NCI-H1694 treated with DMSO at 0.1 percent for 48 hours (cell line): Measurements from ENCODE around the gene PTPRC.

ENCODE experiments used
- DNase-seq: peaks from one replicate; lab custom pipeline; 2025; lab: John Stamatoyannopoulos, UW

PTPRC gene

DNA sequence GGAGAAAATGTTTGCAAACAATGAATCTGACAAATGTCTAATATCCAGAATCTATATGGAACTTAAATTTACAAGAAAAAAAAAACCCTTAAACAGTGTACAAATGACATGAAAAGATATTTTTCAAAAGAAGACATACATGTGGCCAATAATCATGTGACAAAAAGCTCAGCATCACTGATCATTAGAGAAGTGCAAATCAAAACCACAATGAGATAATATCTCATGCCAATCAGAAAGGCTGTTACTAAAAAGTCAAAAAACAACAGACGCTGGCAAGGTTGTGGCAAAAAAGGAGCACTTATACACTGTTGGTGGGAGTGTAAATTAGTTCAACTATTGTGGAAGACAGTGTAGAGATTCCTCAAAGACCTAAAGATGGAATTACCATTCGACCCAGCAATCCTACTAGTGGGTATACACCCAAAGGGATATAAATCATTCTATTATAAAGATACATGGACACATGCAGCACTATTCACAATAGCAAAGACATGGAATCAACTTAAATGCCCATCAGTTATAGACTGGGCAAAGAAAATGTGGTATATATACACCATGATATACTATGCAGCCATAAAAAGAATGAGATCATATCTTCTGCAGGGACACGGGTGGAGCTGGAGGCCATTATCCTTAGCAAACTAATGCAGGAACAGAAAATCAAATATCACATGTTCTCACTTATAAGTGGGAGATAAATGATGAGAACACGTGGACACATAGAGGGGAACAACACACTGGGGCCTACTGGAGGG is 123.2 kb downstream of the PTPRC start:
- no peak for DNase-seq

DNA sequence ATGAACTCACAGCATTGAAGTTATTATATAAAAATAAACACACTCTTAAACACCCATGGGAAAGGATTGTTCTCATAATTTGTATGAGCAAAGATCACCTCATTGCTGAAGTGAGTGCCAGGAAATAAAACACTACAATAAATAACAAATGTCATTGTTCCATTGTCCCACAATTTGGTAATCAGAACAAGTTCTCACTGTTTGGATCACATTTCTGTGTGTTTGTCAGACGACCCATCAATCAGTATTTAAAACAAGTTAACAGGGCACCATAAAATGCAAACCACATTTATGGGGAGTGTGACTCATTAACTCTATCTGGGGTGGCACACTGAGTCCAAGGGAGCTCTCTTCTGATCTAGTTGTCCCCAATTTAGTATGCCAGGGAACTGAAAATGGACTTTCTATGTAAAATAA is 124.5 kb downstream of the PTPRC start:
- no peak for DNase-seq

DNA sequence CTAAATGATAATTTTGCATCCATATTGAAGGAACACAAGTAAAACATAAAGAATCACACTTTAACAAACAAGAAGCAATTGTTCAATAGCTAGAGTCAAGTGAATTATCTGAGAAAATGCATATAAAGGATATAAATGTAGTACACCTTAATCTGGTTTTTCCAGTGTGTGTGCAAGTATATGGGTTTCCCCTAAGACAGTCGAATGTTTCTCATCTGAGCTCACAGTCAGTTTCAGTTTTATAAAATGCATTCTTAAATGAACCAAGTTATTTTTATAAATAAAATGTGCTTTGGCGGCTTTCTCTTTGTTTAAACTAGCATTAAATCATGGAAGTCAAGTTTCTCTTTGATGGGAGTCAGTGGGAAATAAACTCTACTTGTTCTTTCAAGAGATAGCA is 125.9 kb downstream of the PTPRC start:
- DNase-seq = no peak

DNA sequence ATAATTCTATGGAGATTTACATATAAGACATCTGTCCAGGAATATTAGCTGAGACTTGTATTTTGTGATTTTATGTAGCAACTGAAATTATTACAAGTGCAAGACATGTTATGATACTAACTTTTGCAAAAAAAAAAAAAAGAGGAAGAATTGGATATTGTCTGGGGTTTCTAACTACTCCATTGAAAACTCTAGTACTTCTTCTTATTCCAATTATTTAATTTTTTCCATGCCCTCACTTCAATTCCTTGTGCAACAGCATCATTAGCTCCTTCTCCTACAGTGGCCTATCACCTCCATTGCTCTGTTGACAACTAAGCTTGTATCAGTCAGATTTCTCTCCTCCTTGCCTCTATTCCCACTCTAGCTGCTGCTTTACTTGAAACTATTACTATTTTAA is 126.6 kb downstream of the PTPRC start:
- no peak for DNase-seq

DNA sequence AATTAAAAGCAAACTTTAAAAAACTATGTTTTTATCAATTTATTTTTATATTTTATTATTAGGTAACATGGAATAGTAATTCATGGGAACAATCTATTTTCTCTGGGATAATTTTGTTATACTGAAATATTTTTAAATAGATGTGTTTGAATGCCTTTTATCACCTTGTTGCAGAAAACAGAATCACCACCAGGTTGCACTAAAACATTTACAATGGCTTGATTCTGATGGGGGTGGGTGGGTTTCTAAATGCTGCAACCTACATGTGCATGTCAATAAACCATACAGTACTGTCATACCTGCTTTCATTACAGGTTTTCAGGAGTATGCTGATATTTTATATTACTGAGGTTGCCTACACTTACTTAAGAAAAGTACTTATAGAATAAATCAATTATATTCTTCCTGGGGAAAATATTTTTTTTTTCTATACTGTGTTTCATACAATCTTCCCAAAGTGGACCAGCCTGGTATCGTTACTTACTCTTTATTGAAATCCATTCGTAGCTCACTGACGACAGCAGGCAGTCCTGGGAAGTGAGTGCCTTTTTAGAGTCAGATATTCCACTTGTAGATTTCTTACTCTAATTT is 132.8 kb downstream of the PTPRC start:
- DNase-seq = peak; percentile 15

DNA sequence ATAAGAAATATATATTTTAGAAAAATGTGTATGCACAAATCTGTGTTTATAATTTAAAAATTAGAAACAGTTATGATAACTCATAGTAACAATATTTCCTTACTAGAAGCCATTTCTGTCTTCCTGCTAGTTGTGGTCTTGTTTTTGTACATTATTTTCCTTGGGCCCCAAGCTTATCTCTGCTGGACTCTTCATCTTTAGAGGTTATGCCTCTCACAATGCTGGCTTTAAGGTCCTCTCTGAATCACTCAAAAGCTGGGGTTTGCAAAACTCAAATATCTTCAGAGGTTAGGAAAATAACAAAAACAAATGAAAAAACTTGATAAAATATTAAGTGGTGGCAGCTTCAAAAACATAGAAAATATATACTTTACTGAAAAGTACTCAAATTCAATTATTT is 133.8 kb downstream of the PTPRC start:
- no peak for DNase-seq

DNA sequence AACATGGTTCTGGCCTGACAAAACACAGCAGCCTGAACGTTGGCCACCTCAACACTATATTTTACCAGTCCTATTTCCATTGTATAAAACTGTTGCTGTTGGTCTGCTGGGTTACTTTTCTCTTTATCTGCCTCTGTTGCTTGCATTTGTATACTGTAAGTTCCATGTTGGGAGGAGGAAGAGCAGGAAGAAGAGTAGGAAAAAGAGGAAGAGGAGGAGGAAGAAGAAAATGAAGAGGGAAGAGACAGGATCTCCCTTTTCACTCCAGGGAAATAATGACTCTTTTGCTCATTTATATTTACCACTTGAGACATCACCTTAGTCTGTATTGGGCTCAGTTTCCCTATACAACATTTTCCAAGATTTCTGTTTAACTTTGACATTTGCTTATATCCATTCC is 134.2 kb downstream of the PTPRC start:
- DNase-seq = no peak

DNA sequence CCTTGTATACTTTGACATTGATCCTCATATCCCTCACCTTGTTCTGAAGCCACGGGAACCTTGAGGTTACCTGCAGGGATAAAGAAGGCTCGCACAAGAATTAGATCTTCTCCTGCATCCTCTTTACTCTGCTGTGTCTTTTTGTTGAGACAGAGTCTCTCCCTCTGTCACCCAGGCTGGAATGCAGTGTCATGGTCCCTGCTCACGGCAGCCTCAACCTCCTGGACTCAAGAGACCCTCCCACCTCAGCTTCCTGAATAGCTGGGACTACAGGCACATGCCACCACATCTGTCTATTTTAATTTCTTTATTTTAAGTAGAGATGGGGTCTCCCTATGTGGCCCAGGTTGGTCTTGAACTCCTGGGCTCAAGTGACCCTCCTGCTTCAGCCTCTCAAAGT is 134.7 kb downstream of the PTPRC start:
- no peak for DNase-seq

DNA sequence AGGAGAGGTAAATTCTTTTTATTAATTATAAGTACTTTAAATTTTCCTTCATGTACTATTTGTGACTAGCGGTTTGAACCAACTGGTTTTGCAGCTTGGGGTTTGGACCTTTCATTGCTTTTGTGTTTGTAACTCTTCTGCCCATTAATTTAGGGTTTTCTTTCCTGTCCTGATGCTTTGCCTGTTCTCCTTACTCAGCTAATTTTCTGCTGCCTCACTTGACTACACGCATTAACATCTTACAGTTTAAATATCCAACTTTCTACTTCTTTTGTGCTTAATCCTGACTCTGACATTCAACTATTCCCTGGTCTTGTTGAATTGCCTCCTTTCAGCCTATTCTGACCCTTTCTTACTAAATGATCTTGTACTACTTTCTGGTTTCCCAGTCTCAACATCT is 135.6 kb downstream of the PTPRC start:
- DNase-seq = no peak

DNA sequence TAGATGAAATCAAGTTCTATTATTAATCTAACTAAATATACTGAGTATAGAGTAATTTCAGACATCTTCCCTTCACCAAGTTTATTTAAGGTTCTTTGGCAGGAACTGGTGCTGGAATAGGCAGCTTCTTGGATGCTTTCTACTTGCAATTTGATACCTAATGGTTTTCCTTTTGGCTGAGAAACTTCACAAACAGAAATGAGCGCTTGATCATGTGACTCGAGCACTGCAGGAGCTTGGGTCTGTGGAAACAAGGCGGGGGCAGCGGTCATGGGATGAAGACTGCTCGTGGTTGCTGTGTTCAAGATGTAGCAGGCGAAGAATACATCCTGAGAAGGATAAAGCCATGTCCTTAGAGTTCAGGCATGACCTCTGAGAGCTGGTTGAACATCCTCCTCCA is 136.8 kb downstream of the PTPRC start:
- no peak for DNase-seq

DNA sequence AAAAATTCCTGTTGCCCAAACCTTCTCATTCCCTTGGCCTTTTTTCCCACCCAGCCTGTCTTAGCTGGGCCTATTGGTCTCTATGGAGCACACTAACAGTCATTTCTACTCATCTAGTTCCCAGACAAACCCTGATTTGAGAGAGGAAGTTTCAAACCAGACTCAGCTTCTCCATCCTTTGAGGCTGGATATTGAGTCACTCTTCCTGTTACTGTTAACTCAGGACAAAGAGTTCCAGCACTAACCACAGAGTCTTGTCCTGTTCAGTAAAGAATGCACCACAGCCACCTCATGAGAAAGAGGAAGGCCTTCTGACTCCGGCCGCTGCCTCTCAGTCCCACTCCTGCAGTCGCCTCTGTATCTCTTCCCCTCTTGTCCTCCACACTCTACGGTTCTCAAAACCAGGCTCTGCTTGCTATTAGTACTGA is 137.8 kb downstream of the PTPRC start:
- DNase-seq = peak; percentile 20

DNA sequence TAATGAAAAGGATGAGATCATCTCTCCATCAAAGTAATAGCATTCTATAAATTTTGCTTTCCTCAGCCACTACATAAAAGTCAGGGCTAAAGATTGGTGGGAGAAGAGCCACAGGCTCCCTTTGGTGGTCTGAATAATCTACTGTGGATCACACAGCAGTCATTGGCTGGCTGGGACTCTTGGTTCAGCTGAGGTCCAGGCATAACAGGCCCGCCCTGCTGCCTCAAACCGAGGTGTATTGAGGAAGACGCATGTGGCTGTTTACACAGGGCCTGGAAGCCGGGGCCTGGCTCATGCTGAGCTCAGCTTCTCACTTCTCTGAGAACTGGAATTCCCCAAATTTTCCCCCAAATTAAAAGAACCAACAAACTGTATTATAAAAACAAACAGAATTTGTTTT is 139.2 kb downstream of the PTPRC start:
- no peak for DNase-seq

DNA sequence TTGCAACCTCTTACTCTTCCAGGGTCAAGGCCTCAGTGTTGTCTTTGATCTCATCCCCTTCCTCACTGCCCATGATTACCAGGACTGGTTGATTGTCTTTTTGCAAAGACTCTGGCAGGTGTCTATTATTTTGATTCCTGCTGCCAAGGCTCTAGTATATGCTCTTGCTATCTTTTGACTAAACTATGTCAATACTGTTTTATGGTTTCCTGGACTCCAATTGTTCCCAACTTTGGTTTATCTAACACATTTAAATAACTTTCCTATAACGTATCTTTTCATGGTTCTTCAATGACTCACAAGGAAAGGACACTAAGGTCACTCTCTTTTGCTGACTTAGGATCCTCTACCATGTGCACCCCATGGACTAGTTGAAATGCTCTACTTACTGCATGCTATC is 141.5 kb downstream of the PTPRC start:
- no peak for DNase-seq

DNA sequence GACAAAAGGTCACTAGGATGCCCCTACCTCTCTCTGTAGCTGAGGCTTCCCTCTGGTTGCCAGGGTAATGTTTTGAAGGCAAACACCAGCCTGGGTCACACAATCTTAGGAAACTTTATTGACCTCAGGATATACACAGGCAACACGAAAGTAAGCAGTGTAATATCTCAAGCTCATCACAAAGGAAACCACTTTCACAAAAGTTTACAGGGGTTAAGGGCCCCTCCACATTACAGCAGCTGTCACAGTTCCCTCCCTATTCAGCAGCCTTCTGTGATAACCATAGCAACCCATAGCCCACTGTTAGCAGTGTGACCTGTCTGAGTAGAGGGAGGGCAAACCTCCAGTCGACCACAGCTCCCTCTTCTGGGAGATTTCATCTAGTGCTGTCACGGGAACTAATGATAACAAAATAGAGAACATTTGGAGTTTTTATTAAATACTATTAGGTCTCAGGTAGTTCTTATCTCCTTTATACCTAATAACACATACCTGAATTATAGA is 149.8 kb downstream of the PTPRC start:
- DNase-seq = peak; percentile 9

DNA sequence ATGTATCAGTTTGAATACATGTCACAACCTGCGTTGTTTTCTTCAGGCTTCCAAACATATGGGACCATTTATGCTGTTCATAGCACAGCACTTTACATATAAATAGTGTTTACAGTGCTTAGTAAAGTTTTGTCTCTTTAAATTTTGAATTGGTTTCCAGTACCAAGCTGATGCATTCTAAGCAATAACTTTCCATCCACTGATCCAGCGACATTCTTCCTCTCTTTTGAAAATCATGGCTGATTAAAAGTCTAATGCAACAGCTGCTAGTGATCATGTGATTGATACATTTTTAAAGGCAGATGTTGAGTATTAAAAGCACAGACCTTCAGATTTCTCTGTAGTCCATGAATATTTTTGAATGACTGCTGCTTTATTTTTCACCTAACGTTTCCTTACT is 154.9 kb downstream of the PTPRC start:
- no peak for DNase-seq

DNA sequence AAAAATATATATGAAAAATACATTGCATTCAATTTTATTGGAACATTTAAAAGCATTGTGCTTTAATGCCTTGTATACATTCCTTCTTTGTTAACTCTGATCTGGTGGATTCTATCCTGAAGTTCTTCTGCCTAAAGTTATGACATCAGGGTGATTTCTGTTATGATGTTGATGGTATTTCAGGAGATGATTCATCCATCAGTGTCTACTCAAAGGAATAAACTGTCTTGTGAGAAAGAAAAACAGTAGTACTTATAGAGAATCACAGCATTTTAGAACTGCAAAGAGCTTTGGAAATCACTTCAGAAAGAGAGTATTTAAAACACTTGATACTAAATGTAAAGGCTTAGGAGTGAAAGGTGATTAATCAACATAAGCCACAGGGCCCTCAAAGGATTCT is 155.7 kb downstream of the PTPRC start:
- no peak for DNase-seq

DNA sequence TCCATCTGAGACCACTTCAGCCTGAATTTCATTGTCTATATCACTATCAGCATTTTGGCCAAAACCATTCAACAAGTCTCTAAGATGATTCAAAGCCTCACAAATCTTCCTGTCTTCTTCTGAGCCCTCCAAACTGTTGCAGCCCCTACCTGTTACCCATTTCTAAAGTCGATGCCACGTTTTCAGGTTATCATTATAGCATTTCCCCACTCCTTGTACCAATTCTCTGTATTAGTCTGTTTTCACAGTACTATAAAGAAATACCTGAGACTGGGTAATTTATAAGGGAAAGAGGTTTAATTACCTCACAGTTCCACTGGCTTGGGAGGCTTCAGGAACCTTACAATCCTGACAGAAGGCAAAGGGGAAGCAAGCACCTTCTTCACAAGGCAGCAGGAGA is 158.8 kb downstream of the PTPRC start:
- no peak for DNase-seq

DNA sequence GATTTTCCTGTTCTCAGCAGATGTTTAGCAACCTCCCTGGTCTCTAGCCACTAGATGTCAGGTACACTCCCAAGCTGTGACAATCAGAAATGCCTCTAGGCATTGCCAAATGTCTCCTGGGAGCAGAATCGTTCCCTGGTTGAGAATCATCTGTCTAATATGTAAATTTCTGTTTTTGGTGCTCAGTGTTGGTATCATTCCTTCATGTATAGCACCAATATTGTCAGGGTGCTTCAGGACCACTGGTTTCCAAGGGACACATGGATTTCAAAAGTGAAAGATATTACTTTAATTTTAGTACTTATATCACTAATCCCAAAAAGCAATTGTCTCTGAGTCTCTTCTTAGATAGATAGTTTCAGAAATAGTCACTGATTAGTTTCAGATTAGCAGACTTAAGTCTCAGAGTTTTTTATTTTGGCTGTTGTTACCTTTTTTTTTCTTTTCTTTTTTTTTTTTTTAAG is 160.1 kb downstream of the PTPRC start:
- no peak for DNase-seq

DNA sequence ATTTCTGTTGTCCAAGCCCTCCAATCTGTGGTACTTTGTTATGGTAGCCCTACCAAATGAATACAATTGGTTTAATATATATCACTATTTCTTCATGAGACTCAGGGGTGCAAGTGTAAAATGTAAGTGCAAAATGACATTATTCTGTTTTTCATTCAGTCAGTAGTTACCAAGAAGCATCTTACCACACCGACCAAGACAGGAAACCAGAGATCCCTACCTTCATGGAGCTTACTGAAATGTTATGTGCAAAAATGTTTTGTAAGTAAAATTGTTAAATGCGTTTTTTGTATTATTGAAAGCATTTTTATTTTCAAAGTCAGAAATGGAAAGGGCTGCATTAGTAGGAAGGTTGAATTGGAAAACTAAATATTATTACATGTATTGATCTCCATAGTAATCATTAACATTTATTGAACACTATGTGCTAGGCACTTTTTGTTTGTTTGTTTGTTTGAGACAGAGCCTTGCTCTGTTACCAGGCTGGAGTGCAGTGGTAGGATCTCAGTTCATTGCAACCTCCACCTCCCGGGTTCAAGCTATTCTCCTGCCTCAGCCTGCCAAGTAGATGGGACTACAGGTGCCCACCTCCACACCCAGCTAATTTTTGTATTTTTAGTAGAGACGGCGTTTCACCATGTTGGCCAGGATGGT is 166.8 kb downstream of the PTPRC start:
- no peak for DNase-seq

DNA sequence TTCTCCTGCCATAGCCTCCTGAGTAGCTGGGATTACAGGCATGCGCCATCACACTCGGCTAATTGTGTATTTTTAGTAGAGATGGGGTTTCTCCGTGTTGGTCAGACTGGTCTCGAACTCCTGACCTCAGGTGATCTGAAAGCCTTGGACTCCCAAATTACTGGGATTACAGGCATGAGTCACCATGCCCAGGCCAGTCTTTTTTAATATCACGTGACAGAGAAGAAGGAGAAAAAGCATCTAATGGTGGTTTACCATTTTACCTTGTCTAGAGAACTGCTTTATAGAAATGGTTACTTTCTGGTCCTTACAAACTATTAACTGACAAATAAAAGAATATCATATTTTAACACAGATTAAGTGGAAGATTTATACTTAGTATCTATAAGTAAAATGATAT is 168.0 kb downstream of the PTPRC start:
- DNase-seq = no peak
